H1 (cell line): ENCODE results near the gene FITM1. TPM values are rescaled to one million over a fixed set of nuclear protein-coding genes. Genes with fewer than 3 reads are reported as not detected.

ENCODE experiments used
- CTCF ChIA-PET: fragments of 300-600 bp; sonication (Branson Sonifier 250); formaldehyde crosslinking; loops from one replicate; lab custom pipeline; 2021; ENCODE audit not compliant: partially characterized antibody; lab: Charles Lee
- POLR2A ChIA-PET: fragments of 300-600 bp; sonication (Branson Sonifier 250); formaldehyde crosslinking; loops from one replicate; lab custom pipeline; 2021; ENCODE audit warnings: inconsistent platforms; ENCODE audit not compliant: partially characterized antibody; lab: Charles Lee
- DNase-seq, 2 experiments: peaks; one replicate each; pipeline versions ENCODE4 v3.0.0 to v3.0.0-alpha.2; 2010 to 2022; ENCODE audit warnings: low spot score in 2 of 2, low read depth in 1 of 2, mixed read lengths in 1 of 2
- FAIRE-seq: peaks from 2 replicates; lab custom pipeline; 2011; peaks lifted over from hg19 to GRCh38; lab: Jason Lieb, UNC
- H2AFZ ChIP-seq: 2 replicates; pipeline ENCODE4 v1.8.1; 2012; ENCODE audit warnings: low read length, inconsistent platforms
- H2AK5ac ChIP-seq: 2 replicates; pipeline ENCODE4 v1.6.1; 2013; ENCODE audit warnings: low read depth, low read length
- H2BK120ac ChIP-seq: replicated peaks from 2 replicates; pipeline ENCODE3; 2013; ENCODE audit warnings: low read depth, low read length, inconsistent platforms
- H2BK12ac ChIP-seq: 2 replicates; pipeline ENCODE4 v1.6.1; 2013; ENCODE audit warnings: low read depth, low read length
- H2BK15ac ChIP-seq: 2 replicates; pipeline ENCODE4 v1.6.1; 2013; ENCODE audit warnings: low read length
- H2BK20ac ChIP-seq: 2 replicates; pipeline ENCODE4 v1.6.1; 2013; ENCODE audit warnings: low read length
- H2BK5ac ChIP-seq: 2 replicates; pipeline ENCODE4 v1.6.1; 2013; ENCODE audit warnings: low read depth, low read length
- H3K14ac ChIP-seq: 2 replicates; pipeline ENCODE4 v1.6.1; 2013; ENCODE audit warnings: inconsistent platforms; ENCODE audit not compliant: insufficient read length
- H3K18ac ChIP-seq: 2 replicates; pipeline ENCODE4 v1.6.1; 2013; ENCODE audit warnings: low read length; ENCODE audit errors: extremely low read depth
- H3K23ac ChIP-seq: 2 replicates; pipeline ENCODE4 v1.6.1; 2013; ENCODE audit warnings: inconsistent platforms; ENCODE audit not compliant: insufficient read length
- H3K23me2 ChIP-seq: 2 replicates; pipeline ENCODE4 v1.6.1; 2013; ENCODE audit warnings: low read depth, low read length
- H3K27ac ChIP-seq: 2 replicates; pipeline ENCODE4 v1.6.1; 2011; ENCODE audit warnings: low read depth, low read length, inconsistent platforms
- H3K27me3 ChIP-seq, 4 experiments: replicated peaks in 1 of 4; 1 replicate in 1 of 4; 2 replicates in 3 of 4; pipeline versions ENCODE4 v1.6.1 to v1.8.1; 2011 to 2013; ENCODE audit warnings: low read length in 3 of 4, mild to moderate bottlenecking in 3 of 4, inconsistent platforms in 2 of 4, mixed read lengths in 2 of 4, moderate library complexity in 1 of 4; ENCODE audit not compliant: control insufficient read depth in 3 of 4, insufficient read depth in 3 of 4; ENCODE audit errors: extremely low read depth in 1 of 4
- H3K36me3 ChIP-seq, 4 experiments: 2 replicates each; pipeline versions ENCODE4 v1.6.1 to v1.8.1; 2011 to 2013; ENCODE audit warnings: mild to moderate bottlenecking in 4 of 4, low read length in 3 of 4, moderate library complexity in 2 of 4, control low read depth in 1 of 4, inconsistent platforms in 1 of 4; ENCODE audit not compliant: insufficient read depth in 4 of 4, control insufficient read depth in 2 of 4
- H3K4ac ChIP-seq: replicated peaks from 2 replicates; pipeline ENCODE3; 2013; ENCODE audit warnings: low read length, low read depth, mixed read lengths, inconsistent platforms; ENCODE audit not compliant: insufficient read length
- H3K4me1 ChIP-seq, 4 experiments: replicated peaks in 1 of 4; 1 replicate in 1 of 4; 2 replicates in 3 of 4; pipeline versions ENCODE4 v1.6.1 to v1.8.1; 2011 to 2013; ENCODE audit warnings: low read length in 3 of 4, inconsistent platforms in 2 of 4, mixed read lengths in 1 of 4; ENCODE audit not compliant: insufficient read depth in 4 of 4, control insufficient read depth in 3 of 4
- H3K4me2 ChIP-seq, 2 experiments: 2 replicates each; pipeline versions ENCODE4 v1.6.1 to v1.8.1; 2011 to 2013; ENCODE audit warnings: low read depth in 2 of 2, low read length in 2 of 2, control low read depth in 1 of 2, inconsistent platforms in 1 of 2, mild to moderate bottlenecking in 1 of 2; ENCODE audit not compliant: insufficient read depth in 1 of 2
- H3K4me3 ChIP-seq, 4 experiments: fragments of 200-600, 300-600 bp in 1 of 4; sonication (generic), shearing (Covaris generic), sonication (Bioruptor Twin) in 1 of 4; 2 replicates each; pipeline versions ENCODE4 v1.5.1 to v1.8.1; 2011 to 2016; ENCODE audit warnings: low read length in 4 of 4, low read depth in 3 of 4, control low read depth in 2 of 4, inconsistent platforms in 2 of 4, mild to moderate bottlenecking in 2 of 4, mixed read lengths in 1 of 4, moderate library complexity in 1 of 4; ENCODE audit not compliant: insufficient read depth in 2 of 4; ENCODE audit errors: extremely low read depth in 1 of 4
- H3K56ac ChIP-seq: replicated peaks from 2 replicates; pipeline ENCODE3; 2013; ENCODE audit warnings: low read depth, mild to moderate bottlenecking, mixed read lengths, low read length, inconsistent platforms; ENCODE audit not compliant: insufficient read length
- H3K79me1 ChIP-seq: 2 replicates; pipeline ENCODE4 v1.6.1; 2013; ENCODE audit warnings: low read depth, low read length, control low read depth
- H3K79me2 ChIP-seq, 2 experiments: 2 replicates each; pipeline versions ENCODE4 v1.6.1 to v1.8.1; 2012 to 2013; ENCODE audit warnings: low read length in 2 of 2, mild to moderate bottlenecking in 2 of 2, inconsistent platforms in 1 of 2; ENCODE audit not compliant: insufficient read depth in 2 of 2, control insufficient read depth in 1 of 2
- H3K9ac ChIP-seq, 4 experiments: replicated peaks in 1 of 4; 1 replicate in 1 of 4; 2 replicates in 3 of 4; pipeline versions ENCODE4 v1.6.1 to v1.8.1; 2011 to 2013; ENCODE audit warnings: low read depth in 3 of 4, low read length in 3 of 4, control low read depth in 2 of 4, mild to moderate bottlenecking in 2 of 4, moderate library complexity in 2 of 4, inconsistent platforms in 1 of 4; ENCODE audit errors: extremely low read depth in 1 of 4
- H3K9me3 ChIP-seq, 2 experiments: 2 replicates each; pipeline versions ENCODE4 v1.6.1 to v1.8.1; 2012 to 2013; ENCODE audit warnings: mild to moderate bottlenecking in 2 of 2, moderate library complexity in 2 of 2, control low read depth in 1 of 2, inconsistent platforms in 1 of 2, low read depth in 1 of 2, low read length in 1 of 2, mixed read lengths in 1 of 2; ENCODE audit not compliant: insufficient read depth in 2 of 2
- H4K20me1 ChIP-seq, 2 experiments: replicated peaks in 1 of 2; 2 replicates each; pipeline versions ENCODE3 to v1.8.1; 2011 to 2013; ENCODE audit warnings: inconsistent platforms in 2 of 2, low read length in 2 of 2, mild to moderate bottlenecking in 1 of 2; ENCODE audit not compliant: insufficient read depth in 2 of 2, control insufficient read depth in 1 of 2
- H4K5ac ChIP-seq: 2 replicates; pipeline ENCODE4 v1.6.1; 2013; ENCODE audit warnings: low read length, low read depth, mixed read lengths, inconsistent platforms; ENCODE audit not compliant: insufficient read length
- H4K8ac ChIP-seq: 2 replicates; pipeline ENCODE4 v1.8.0; 2013; ENCODE audit warnings: mild to moderate bottlenecking, moderate library complexity, low read length, inconsistent platforms; ENCODE audit not compliant: insufficient read depth; ENCODE audit errors: extremely low read depth
- H4K91ac ChIP-seq: replicated peaks from 2 replicates; pipeline ENCODE3; 2013; ENCODE audit warnings: low read length, mixed read lengths, inconsistent platforms; ENCODE audit not compliant: insufficient read length
- JUN ChIP-seq: IDR thresholded peaks from 2 replicates; pipeline ENCODE4 v1.6.1; 2011; ENCODE audit warnings: low read depth, mild to moderate bottlenecking, improper control_type of control experiment, low read length
- JUND ChIP-seq: IDR thresholded peaks from 2 replicates; pipeline ENCODE4 v1.6.1; 2011; ENCODE audit warnings: mild to moderate bottlenecking, improper control_type of control experiment, low read length
- SIN3A ChIP-seq, 2 experiments: IDR thresholded peaks in 1 of 2; conservative IDR thresholded peaks in 1 of 2; 2 replicates each; pipeline ENCODE4 v1.6.1; 2011 to 2012; ENCODE audit warnings: low read length in 2 of 2, improper control_type of control experiment in 1 of 2, low read depth in 1 of 2, mild to moderate bottlenecking in 1 of 2
- SP1 ChIP-seq: IDR thresholded peaks from 2 replicates; pipeline ENCODE4 v1.6.1; 2011; ENCODE audit warnings: low read depth, low read length
- SP2 ChIP-seq: IDR thresholded peaks from 2 replicates; pipeline ENCODE4 v1.6.1; 2012; ENCODE audit warnings: mild to moderate bottlenecking, low read length, inconsistent platforms
- SP4 ChIP-seq: IDR thresholded peaks from 2 replicates; pipeline ENCODE4 v1.6.1; 2012; ENCODE audit warnings: low read length, inconsistent platforms
- USF2 ChIP-seq: IDR thresholded peaks from 2 replicates; pipeline ENCODE4 v1.6.1; 2011; ENCODE audit warnings: low read length, improper control_type of control experiment
- WGBS, 2 experiments: shearing (Covaris generic) in 1 of 2; methylation state at CpG; one replicate each; pipeline versions ENCODE4 v1.1.6 to v1.1.7; 2013 to 2015; ENCODE audit warnings: low lambda C conversion rate in 2 of 2, mixed read lengths in 2 of 2, inconsistent platforms in 1 of 2, low coverage in 1 of 2, missing lambda C conversion rate in 1 of 2; ENCODE audit not compliant: insufficient replicate concordance in 2 of 2, insufficient coverage in 1 of 2, insufficient read length in 1 of 2; ENCODE audit errors: extremely low coverage in 1 of 2, missing lambda C conversion rate in 1 of 2; 5-methylcytosine and 5-hydroxymethylcytosine counted together
- polyA plus RNA-seq, 7 experiments: library from polyadenylated mRNA; depleted of rRNA in 3 of 7; stranded (reverse) in 5 of 7; unstranded in 2 of 7; fragments of >200 nt in 5 of 7; fragments of 200-250 nt in 2 of 7; gene quantifications; 1 replicate in 5 of 7; 2 replicates in 1 of 7; 4 replicates in 1 of 7; pipeline versions ENCODE4 v1.2.1 to v1.2.3, GENCODE V29; 2011 to 2013; ENCODE audit warnings: missing spikeins in 2 of 7, mixed read lengths in 2 of 7
- total RNA-seq: library from RNA; stranded (reverse); fragmentation: NEBNext Ultra II Directional; extraction: Animal tissue kit (Norgen Biotek cat#: 25700); gene quantifications from 2 replicates; pipeline ENCODE4 v1.2.1, GENCODE V29; 2021

Gene FITM1
- total and polyA plus RNA-seq, 2 of the 8 experiments (the other 6 are each of a cell fraction or from before 2014, with no cell fraction given), result 0.53 to 0.76 TPM

GRCh38 chr14:24151404-24152080 is 21.1 kb downstream of the FITM1 start:
- FAIRE-seq, result no peak
- POLR2A ChIA-PET, result interaction anchor here (0.6 to 9.6 kb wide), 11 partner anchors 10 to 734 kb away, joined by 3 to 86 read pairs (median 6); partner anchors contain the start of genes CHMP4A, DCAF11, EMC9 and IRF9

More at GRCh38 chr14:24151404-24152080, 21.1 kb downstream of the FITM1 start:
- Histone ChIP-seq H2BK120ac (no peak overlapping the region), H3K23me2 (peaks cover 7% of the 10 kb centered on the region), H4K20me1 (peaks cover 0 to 23% of the 10 kb centered on the region in 2 experiments), H2BK5ac (no peak overlapping the region), H2BK12ac (no peak overlapping the region), H3K27me3 (no peaks in the 10 kb centered on the region; a peak in 1 of 7 replicates), H3K36me3 (peaks cover 26 to 49% (median 47%) of the 10 kb centered on the region in 4 experiments), H2BK20ac (no peak overlapping the region), H2BK15ac (no peak overlapping the region), H3K79me2 (peaks cover 0 to 21% of the 10 kb centered on the region in 2 experiments; a peak in 3 of 4 replicates), H4K91ac (no peak overlapping the region), H3K23ac (no peak overlapping the region), H4K8ac (peak overlapping the region; percentile 42; the same call in 1 of the 2 replicates), H3K4me1 (peaks cover 0 to 6% (median 3%) of the 10 kb centered on the region in 4 experiments; a peak in 4 of 7 replicates), H4K5ac (no peak overlapping the region), H3K27ac (no peak overlapping the region), H2AFZ (no peak overlapping the region), H3K4ac (no peak overlapping the region), H3K56ac (no peak overlapping the region), H3K9me3 (no peaks in the 10 kb centered on the region), H3K79me1 (peaks cover 9% of the 10 kb centered on the region; the same call in 1 of the 2 replicates), H3K9ac (no peak overlapping the region), H3K4me2 (no peak overlapping the region), H2AK5ac (no peak overlapping the region), H3K14ac (no peak overlapping the region), H3K18ac (no peak overlapping the region), H3K4me3 (no peak overlapping the region)
- WGBS, 2 experiments, result 89% methylated on average over 15 of the region's 16 CpGs; no CpG with 5 or more reads in 1 of the 2 experiments
- no peak for DNase-seq
- no peak for TF ChIP-seq SP1
- no peak for TF ChIP-seq JUN
- TF ChIP-seq JUND, result no peak
- TF ChIP-seq SP4, result no peak
- TF ChIP-seq SP2, result no peak
- no peak for TF ChIP-seq SIN3A (conservative IDR thresholded peaks at IDR 0.05 in 1 of 2, IDR thresholded peaks at IDR 0.05 in 1 of 2; ENCODE audit: low read depth in 1 of 2, low read length in 2 of 2)
- TF ChIP-seq USF2, result no peak
- CTCF ChIA-PET, result interaction anchor here (0.8 to 3.4 kb wide), 5 partner anchors 9 to 87 kb away, joined by 3 to 26 read pairs (median 4); partner anchors contain the start of genes DCAF11 and IRF9
